Stimulated activated CD8-positive, alpha-beta memory T cell treated with anti-CD3 and anti-CD28 coated beads, Interleukin-15, amount 100 ng/mL, for 24 hours (primary cell): ENCODE data around the gene EDARADD.
"Not testable (repeated sequence)": the region's sequence is repeated elsewhere in the genome, so short reads cannot be mapped to it uniquely, and the experiment has no call there.

ENCODE experiments used
- DNase-seq: peaks from one replicate; pipeline ENCODE4 v3.0.0-alpha.2; 2020; ENCODE audit warnings: low read depth

Gene EDARADD

DNA sequence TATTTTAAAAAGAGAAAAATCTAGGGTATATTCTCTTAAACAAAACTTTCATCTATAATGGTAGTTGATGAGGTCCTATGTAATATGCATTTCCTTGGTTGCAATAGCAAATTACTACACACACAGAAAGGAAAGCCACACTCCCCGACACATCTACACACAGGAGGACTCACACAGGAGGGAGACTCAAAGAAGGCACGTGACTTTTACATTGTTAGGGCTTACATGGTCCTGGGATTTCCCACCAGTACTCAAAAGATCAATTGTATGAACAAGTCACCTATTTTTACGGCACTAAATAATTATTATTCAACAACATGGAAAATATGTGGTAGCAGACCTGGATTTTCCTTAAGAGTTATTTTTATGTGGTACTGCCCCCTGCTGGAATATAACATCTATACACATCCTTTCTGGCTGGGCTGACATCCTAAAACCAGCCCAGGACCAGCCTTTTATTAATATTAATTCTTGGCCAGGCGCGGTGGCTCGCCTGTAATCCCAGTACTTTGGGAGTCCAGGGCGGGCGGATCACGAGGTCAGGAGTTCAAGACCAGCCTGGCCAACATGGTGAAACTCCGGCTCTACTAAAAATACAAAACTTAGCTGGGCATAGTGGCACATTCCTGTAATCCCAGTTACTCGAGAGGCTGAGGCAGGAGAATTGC is 95.8 kb downstream of the EDARADD start:
- no peak for DNase-seq

DNA sequence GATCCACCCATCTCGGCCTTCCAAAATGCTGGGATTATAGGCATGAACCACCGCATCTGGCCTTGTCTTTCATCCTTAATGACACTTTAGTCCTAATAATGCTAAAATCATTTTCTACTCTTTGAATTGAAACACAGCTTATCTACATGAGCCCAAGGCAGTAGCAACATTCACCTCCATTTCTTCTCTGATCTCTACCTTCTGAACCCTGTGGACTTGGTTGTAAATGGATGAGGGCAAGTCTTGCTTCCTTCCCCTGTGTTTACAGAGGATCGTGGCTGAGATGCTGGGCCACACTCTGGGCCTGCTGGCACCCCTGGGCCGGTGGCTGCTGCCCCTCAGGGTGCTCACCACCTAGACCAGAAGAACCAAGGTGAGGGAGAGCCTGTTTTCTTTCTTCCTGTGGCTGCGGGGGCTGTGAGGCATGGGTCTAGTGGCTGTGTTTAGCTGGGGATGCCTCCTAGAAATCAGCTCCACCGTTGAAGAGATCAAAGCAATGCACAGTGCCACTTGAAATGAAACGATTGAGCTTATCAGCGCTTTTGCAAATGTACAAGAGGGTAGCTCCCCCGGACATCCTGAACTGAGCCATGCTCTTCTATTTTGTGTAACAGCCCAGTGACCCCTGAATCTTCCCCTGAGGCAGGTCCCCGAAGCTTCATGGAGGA is 97.5 kb downstream of the EDARADD start:
- no peak for DNase-seq

DNA sequence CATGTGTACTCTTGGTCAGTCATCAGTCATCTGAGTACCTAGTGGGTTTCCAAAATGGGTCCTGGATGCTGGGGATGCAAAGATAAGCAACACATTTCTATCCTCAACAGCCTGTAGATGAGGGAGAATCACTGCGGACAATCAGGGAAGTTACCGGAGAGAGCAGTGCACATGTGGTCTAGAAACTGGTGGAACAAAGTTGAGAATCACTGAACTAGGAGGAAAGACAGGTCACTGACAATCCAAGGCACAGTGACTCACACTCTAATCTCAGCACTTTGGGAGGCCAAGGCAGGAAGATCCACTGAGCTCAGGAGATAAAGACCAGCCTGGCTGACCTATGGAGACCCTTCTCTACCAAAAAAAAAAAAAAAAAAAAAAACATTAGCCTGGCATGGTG is 98.3 kb downstream of the EDARADD start:
- no peak for DNase-seq

DNA sequence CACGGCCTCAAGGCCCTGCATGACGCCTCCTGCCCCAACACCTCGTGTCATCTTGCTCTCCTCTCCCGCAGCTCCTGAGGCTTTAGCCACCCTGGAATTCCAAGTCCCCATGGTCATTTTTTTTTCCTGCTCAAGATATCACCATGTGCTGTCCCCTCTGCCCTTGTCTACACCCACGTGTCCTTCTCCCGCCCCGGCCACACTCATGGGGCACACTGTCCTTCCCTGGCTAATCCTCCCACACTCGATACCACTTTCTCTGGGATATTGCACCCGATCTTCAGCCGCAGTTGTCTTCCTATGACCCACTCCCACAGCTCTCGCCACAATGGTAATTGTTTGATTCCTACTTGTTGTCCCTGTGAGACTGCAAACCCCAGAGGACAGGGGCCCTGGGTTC is 100.0 kb downstream of the EDARADD start:
- no peak for DNase-seq

DNA sequence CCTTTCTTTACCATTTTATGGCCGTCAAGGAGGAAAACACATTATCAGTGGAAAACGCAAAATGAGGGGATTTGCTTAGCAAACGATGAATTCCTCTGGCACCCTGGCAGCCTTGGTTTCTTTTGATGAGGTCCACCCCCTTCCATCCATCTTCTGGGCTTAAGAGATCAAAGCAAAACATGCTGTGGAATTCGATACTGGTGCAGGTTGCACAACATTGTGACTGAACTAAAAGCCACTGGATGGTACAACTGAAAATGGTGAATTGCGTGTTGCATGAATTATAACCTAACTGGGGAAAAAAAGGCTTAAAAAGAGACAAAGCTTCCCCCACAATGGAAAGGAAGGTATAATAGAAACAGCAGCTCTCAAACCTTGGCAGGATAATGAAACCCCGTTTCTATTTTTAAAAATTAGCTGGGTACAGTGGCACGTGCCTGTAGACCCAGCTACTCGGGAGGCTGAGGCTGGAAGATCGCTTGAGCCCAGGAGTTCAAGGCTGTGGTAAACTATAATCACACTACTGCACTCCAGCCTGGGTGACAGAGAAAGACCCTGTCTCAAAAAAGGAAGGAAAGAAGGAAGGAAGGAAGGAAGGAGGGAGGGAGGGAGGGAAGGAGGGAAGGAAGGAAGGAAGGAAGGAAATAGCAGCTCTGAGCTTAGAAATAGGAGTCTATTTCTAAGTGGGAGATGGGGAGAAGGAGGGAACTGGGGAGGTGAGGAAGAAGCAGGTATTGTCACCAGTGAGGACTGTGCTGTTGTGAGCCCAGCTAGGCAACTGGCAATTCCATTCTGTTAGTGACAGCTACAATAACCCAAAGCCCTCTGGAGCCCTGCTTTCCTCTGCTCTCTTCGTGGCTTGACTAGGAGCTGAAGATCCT is 100.7 kb downstream of the EDARADD start:
- DNase-seq: no peak

DNA sequence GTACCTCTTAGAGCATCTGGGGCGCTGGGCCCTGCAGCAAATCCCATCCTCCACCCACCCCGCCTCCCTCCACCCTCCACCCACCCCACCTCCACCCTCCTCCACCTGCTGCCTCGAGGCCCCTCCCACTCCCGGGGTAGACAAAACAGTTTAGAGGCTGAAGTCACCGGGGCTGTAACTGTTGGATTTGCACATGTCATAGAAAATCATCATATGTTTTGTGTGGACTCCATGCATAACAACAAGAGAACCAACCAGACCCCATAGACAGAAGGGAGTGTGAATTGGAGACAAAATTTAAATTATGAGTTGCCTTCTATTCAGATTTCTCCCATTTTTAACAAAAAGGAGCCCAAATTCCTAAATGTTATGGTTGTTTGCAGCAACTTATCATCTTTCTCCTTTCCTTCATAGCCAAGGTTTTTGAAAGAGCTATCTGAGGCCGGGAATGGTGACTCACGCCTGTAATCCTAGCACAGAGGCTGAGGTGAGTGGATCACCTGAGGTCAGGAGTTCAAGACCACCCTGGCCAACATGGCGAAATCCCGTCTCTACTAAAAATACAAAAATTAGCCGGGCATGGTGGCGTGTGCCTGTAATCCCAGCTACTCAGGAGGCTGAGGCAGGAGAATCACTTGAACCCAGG is 101.5 kb downstream of the EDARADD start:
- DNase-seq: no peak

DNA sequence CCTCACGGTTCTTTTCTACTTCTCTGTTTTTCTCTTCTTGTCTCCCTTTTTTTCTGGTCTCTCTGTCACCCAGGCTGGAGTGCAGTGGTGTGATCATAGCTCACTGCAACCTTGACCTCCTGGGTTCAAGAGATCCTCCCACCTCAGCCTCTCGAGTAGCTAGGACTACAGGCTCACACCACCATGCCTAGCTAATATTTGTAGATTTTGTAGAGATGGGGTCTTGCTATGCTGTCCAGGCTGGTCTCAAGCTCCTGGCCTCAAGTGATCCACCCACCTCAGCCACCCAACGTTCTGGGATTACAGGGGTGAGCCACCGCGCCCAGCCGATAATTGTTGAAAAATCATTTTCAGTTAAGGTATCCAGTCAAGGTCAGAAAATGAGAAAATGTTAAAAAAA is 103.8 kb downstream of the EDARADD start:
- DNase-seq: no peak

DNA sequence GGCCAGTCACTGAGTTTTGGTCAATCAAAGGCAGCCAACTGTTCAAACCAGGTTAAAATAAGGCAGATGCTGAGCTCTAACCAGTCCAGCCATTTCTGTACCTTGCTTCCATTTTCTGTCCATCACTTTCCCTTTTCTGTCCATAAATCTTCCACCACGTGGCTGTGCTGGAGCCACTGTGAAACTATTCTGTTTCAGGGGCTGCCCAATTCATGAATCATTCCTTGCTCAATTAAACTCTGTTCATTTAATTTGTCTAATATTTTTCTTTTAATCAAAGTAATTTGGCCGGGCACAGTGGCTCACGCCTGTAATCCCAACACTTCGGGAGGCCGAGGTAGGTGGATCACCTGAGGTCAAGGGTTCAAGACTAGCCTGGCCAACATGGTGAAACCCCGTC is 107.0 kb downstream of the EDARADD start:
- no peak for DNase-seq

DNA sequence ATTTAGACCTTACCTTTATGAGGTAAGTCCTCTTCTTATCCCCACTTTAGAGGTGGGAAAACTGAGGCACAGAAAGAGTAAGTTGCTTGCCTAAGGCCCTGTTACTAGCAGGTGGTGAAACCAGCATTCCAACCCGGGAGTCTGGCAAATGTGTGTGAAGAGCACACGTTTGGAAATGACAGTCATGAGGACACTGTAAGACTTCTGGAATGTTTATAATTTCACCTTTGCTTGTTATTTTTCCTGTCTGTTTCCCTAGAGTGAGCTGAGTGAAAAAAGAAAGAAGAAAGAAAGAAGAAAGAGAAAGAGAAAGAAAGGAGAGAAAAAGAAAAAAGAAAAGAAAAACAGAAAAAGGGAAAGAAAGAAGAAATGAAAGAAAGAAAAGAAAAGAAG is 108.5 kb downstream of the EDARADD start:
- DNase-seq: no peak

DNA sequence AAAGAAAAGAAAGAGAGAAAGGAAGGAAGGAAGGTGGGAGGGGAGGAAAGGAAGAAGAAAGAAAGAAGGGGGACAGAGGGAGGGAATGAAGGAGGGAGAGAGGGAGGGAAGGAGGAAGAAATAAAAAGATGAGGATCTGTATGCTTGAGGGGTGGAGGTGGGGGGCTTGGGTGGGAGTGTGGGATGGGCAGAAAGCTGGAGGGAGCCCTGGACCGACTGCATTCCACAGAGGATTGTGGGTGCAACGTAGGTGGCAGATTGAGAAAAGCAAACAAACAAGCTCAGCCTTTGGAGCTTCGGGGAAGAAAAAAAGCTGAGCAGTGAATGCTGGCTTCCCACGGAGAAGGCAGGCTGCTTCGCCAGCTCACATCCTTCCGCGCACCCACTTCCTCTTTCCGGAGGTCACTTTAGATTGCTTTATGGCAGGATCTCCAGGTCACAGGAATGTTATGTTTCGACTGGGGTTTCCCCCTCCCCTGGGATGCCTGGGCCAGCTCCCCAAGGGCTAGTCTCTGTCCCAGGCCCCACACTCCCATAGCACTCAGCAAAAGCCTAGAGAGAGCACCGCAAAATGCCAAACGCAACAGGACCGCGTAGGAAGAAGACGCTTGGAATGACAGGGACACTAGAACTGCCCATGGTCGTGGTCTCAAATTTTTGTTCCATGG is 109.0 kb downstream of the EDARADD start:
- no peak for DNase-seq

DNA sequence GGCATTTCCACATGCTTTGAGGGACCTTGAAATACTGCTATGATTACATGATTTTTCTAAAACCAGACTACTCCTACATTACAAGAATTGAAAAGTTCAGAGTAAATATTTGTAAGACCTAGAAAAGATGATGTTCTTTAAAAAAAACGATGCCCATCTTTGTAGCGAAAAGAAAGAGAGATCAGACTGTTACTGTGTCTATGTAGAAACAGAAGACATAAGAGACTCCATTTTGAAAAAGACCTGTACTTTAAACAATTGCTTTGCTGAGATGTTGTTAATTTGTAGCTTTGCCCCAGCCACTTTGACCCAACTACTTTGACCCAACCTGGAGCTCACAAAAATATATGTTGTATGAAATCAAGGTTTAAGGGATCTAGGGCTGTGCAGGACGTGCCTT is 110.3 kb downstream of the EDARADD start:
- DNase-seq: not testable (repeated sequence)

DNA sequence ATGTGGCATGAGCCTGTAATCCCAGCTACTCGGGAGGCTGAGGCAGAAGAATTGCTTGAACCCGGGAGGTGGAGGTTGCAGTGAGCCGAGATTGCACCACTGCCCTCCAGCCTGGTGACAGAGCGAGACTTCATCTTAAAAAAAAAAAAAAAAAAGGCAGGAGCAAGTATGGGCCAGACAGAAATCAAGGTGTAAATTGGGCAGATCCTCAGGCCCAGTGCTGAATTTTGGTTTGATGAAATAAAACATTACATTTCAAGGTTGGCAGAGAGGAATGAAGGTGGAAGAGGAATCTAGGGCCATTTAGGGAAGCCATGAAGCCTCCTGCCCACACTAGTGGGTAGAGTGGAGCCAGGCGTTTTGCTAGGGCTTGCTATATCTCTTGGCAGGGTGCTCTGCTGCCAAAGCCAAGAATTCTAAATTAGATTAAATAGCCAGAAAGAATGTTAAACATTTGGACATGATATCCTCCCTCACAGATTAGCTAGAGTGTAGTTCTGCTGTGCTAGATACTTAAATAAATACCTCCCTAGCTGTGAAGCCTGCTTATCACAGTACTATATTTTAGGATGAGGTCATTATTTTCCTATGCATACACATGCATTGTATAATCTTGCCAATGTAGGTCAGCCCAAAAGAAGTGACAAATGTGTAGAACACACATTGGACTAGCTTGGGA is 113.1 kb downstream of the EDARADD start:
- DNase-seq: no peak

DNA sequence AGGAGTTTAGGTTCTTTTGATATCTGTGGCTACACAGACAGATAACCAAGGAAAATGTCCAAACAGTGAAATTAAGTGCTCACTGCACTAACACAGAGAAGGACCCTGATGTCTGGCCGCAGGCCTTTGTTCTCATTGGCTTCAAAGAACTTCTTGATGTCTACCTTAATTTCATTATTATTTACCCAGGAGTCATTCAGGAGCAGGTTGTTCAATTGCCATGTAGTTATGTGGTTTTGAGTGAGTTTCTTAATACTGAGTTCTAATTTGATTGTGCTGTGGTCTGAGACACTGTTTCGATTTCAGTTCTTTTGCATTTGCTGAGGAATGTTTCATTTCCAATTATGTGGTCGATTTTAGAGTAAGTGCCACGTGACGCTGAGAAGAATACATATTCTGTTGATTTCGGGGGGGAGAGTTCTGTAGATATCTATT is 114.5 kb downstream of the EDARADD start:
- no peak for DNase-seq

DNA sequence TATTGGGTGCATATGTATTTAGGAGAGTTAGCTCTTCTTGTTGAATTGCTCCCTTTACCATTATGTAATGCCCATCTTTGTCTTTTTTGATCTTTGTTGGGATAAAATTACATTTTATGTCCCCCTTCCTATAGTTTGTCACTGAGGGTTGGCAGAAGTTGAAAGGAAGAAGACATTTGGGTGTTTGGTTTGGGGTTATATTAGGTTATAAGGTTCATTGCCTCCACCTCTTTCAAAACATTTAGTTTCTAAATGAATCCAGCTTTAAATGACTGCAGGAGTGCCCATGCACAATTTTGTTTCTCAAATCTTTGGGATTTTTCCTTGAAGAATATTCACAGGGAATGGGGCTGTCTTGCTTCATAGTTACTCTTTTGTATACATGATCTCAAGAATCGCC is 115.1 kb downstream of the EDARADD start:
- DNase-seq: no peak

DNA sequence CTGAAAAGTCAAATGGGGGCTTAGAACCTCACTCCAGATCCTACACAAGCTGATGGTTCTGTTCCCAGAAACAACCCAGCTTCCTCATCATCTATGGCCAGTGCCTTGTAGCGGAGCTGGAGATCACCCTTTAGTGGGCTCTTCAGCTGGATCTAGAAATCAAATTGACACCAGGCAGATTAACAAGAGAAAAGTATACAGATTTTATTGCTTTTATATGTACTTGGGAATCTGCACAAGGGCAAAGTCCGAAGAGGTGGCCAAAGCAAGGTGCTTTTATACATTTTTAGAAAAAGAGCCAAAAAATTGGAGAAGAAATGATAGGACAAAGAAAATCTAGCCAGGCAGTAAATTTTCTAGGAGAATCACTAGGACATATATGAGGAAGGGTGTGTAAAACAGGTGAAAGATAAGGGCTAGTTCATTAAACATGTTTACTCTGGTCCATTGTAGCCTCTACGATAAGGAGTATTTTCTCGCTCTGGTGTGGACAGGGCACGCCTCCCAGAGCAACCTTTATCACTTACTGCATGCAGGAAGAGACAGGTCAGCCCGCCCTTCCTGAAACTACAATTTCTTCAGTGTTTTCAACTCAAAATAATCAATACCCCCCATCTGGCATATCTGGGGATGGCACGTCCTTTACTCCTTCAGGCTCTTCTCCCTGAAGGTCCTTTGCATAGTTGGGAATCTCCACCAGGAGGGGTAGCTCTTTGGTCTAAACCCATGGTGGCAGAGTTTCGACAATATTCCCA is 115.7 kb downstream of the EDARADD start:
- DNase-seq: no peak

DNA sequence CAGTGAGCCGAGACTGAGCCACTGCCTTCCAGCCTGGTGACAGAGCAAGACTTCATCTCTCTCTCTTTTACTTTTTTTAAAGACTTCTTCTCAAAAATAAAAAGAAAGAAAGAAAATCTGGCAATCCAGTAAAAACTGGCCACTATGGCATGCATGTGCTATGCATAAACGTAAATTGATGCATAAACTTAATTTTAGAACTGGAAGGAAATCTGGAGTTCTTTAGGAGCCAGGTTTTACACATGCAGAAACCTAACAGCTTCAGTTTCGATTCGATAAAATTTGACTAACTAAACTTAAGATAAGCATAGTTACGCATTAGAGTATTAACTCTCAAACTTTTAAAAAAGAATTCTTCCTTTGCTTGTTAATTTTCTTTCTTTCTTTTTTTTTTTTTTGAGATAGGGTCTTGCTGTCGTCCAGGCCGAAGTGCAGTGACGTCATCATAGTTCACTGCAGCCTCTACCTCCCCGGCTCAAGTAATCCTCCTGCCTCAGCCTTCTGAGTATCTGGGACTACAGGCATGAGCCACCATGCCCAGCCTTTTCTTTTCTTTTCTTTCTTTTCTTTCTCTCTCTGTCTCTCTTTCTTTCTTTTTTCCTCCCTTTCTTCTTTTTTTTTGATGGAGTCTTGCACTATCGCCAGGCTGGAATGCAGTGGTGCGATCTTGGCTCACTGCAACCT is 117.8 kb downstream of the EDARADD start:
- no peak for DNase-seq

DNA sequence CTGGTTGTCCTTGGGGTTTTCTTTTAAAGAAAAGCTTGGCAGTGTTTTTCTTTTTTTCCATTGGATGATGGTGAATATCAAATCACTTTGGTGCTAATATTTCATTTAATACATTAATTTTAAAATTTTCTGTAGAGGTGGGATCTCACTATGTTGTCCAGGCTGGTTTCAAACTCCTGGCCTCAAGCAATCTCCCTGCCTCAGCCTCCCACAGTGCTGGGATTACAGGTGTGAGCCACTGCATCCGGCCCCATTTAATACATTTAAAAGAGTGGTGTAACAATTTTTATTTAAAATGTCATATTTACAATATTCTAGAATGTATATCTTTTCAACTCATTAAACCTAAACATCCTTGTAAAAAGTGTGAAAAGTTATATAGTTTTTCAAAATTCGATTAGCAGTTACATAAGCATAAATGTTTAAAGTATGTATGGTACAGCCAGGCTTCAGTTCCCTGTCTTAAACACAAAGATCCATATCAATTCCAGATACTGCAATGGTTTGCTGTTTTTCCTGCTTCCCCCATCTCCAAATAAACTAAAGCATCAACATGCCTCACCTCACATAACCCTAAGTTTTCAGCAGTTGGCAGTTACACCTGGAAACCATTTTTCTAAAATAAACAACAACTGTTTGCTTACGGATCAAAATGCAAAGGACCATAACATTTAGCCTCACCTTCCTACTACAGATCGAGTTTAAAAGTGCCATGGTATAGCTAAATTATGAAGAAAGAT is 120.8 kb downstream of the EDARADD start:
- DNase-seq: no peak

DNA sequence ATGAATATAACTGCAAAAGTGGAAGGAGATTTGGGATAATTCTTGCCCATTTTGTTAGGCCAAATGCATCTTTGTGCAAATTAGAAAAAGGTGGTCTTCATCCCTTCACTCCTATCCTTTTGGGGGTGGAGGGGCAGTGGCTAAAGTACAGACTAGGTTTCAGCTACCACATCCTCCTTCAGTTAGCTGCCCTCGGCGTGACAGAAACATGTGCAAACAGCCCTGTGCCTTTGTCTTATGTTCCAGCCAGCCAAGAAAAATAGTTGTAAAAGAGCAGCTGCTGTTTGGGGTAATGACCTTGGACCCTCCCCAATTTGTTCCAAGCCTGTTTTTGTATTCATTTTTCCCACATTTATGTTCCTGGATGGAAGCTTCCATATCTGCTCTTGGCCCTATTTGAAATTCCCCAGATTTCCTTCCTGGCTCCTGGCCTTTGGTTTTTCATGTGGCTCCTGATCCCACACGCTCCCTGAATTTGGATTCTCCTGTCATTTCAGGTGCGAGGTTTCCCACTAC is 121.4 kb downstream of the EDARADD start:
- no peak for DNase-seq
